Renal cortical epithelial cell (primary cell): ENCODE results near the gene ATOSB. TPM values are rescaled to one million over a fixed set of nuclear protein-coding genes. Genes with fewer than 3 reads are reported as not detected.
A peak's percentile ranks its signal among the peaks of the same experiment; 100 is the strongest.

Source experiments
- DNase-seq: peaks from one replicate; pipeline ENCODE4 v3.0.0-alpha.2; 2011; ENCODE audit warnings: low read depth
- total RNA-seq: library from RNA; depleted of rRNA; stranded (reverse); fragments of >200 nt; gene quantifications from 2 replicates; pipeline ENCODE4 v1.2.3, GENCODE V29; 2014

ATOSB gene
- total RNA-seq, 1 donor from 2014 or later, result 36.9 TPM

- peak; percentile 85 for DNase-seq
These were observed 36.0 kb downstream of the ATOSB start, which contains the start of gene FANCG for GRCh38 chr9:35079426-35080341. TSS of gene FANCG (minus strand) at chr9:35079942. CDS start at chr9:35079524, 418 bp downstream.

GRCh38 chr9:35079041-35079425 lies 36.6 kb downstream of the ATOSB start:
- no peak for DNase-seq

- DNase-seq, result no peak
These were observed 37.6 kb downstream of the ATOSB start for GRCh38 chr9:35078066-35078465.

GRCh38 chr9:35076848-35077247 lies 38.8 kb downstream of the ATOSB start:
- DNase-seq, result no peak

GRCh38 chr9:35075358-35075757 lies 40.3 kb downstream of the ATOSB start:
- no peak for DNase-seq

- DNase-seq, result no peak
These were observed 40.9 kb downstream of the ATOSB start for GRCh38 chr9:35074791-35075190.

GRCh38 chr9:35074141-35074540 lies 41.5 kb downstream of the ATOSB start:
- DNase-seq, result no peak

GRCh38 chr9:35073279-35073612 lies 42.4 kb downstream of the ATOSB start:
- no peak for DNase-seq

GRCh38 chr9:35072461-35073278 lies 43.0 kb downstream of the ATOSB start, which contains the start of gene VCP:
TSS of gene VCP (minus strand) at chr9:35072625. CDS start at chr9:35072353, 272 bp downstream.
- peak; percentile 97 for DNase-seq

- peak; percentile 42 for DNase-seq
These were observed 43.7 kb downstream of the ATOSB start for GRCh38 chr9:35071814-35072460.

GRCh38 chr9:35070823-35071813 lies 44.5 kb downstream of the ATOSB start:
- peak; percentile 65 for DNase-seq

- DNase-seq, result no peak
These were observed 46.6 kb downstream of the ATOSB start for GRCh38 chr9:35069020-35069419.

- DNase-seq, result no peak
These were observed 48.6 kb downstream of the ATOSB start for GRCh38 chr9:35067056-35067455.

- no peak for DNase-seq
These were observed 55.0 kb downstream of the ATOSB start for GRCh38 chr9:35060548-35061207.

- DNase-seq, result no peak
These were observed 56.2 kb downstream of the ATOSB start for GRCh38 chr9:35059438-35059837.

- no peak for DNase-seq
These were observed 58.4 kb downstream of the ATOSB start for GRCh38 chr9:35057271-35057620.

GRCh38 chr9:35056571-35057270 lies 58.9 kb downstream of the ATOSB start:
- DNase-seq, result no peak

GRCh38 chr9:35054871-35055644 lies 60.6 kb downstream of the ATOSB start:
- no peak for DNase-seq
